GM19438 (cell line): Measurements from ENCODE around the gene INSYN2A.

ENCODE experiments used
- ATAC-seq: cut with Tn5 transposase; IDR thresholded peaks from one replicate; pipeline ENCODE4 v1.9.1; 2021; ENCODE audit warnings: low read depth; ENCODE audit not compliant: unreplicated experiment

INSYN2A gene

GRCh38 chr10:127197154-127197432, 702 bp upstream of the INSYN2A start:
- ATAC-seq = no peak

GRCh38 chr10:127195571-127196281, 665 bp downstream of the INSYN2A start:
- ATAC-seq = no peak

GRCh38 chr10:127195041-127195506, 1.3 kb downstream of the INSYN2A start:
- ATAC-seq = no peak

GRCh38 chr10:127194599-127194998, 1.8 kb downstream of the INSYN2A start:
- ATAC-seq = no peak

- ATAC-seq = no peak
Measured at GRCh38 chr10:127194111-127194510, 2.3 kb downstream of the INSYN2A start.

- ATAC-seq = no peak
Measured at GRCh38 chr10:127193125-127193524, 3.3 kb downstream of the INSYN2A start.

GRCh38 chr10:127190427-127190826, 6.0 kb downstream of the INSYN2A start:
- no peak for ATAC-seq

GRCh38 chr10:127189226-127189625, 7.2 kb downstream of the INSYN2A start:
- no peak for ATAC-seq

GRCh38 chr10:127186813-127187212, 9.6 kb downstream of the INSYN2A start:
- no peak for ATAC-seq

GRCh38 chr10:127184582-127184981, 11.8 kb downstream of the INSYN2A start:
- no peak for ATAC-seq

- no peak for ATAC-seq
Measured at GRCh38 chr10:127182161-127182560, 14.2 kb downstream of the INSYN2A start.

GRCh38 chr10:127179612-127180250, 16.7 kb downstream of the INSYN2A start:
- ATAC-seq = no peak

- ATAC-seq = no peak
Measured at GRCh38 chr10:127176649-127177048, 19.7 kb downstream of the INSYN2A start.

GRCh38 chr10:127175357-127176110, 20.9 kb downstream of the INSYN2A start:
- ATAC-seq = no peak

- ATAC-seq = no peak
Measured at GRCh38 chr10:127174866-127175265, 21.5 kb downstream of the INSYN2A start.

GRCh38 chr10:127168261-127168660, 28.1 kb downstream of the INSYN2A start:
- ATAC-seq = no peak

GRCh38 chr10:127162841-127163240, 33.5 kb downstream of the INSYN2A start:
- ATAC-seq = no peak

- no peak for ATAC-seq
Measured at GRCh38 chr10:127161482-127161881, 34.9 kb downstream of the INSYN2A start.

GRCh38 chr10:127159648-127160245, 36.6 kb downstream of the INSYN2A start:
- ATAC-seq = no peak

GRCh38 chr10:127158662-127159061, 37.7 kb downstream of the INSYN2A start:
- no peak for ATAC-seq

- ATAC-seq = no peak
Measured at GRCh38 chr10:127157506-127158200, 38.7 kb downstream of the INSYN2A start.
